B cell (primary cell): ENCODE measurements around the gene LRRC4C. TPM values are rescaled to one million over a fixed set of nuclear protein-coding genes. Genes with fewer than 3 reads are reported as not detected.

ENCODE experiments used
- ATAC-seq: fragments of 200-7000 bp; cut with Tn5 transposase; one replicate; pipeline ENCODE4 v1.10.0; 2021; ENCODE audit warnings: low read depth, mild to moderate bottlenecking, moderate number of reproducible peaks, moderate library complexity
- CTCF ChIA-PET: fragments of 350-600 bp; sonication (Branson Sonifier 250); formaldehyde crosslinking; loops from one replicate; lab custom pipeline; 2021; ENCODE audit warnings: antibody characterized with exemption, inconsistent platforms; lab: Charles Lee
- POLR2A ChIA-PET: fragments of 350-600 bp; sonication (Branson Sonifier 250); formaldehyde crosslinking; loops from one replicate; lab custom pipeline; 2021; ENCODE audit warnings: antibody characterized with exemption; lab: Charles Lee
- DNase-seq: peaks from one replicate; pipeline ENCODE4 v3.0.0; 2013
- H2AFZ ChIP-seq: 2 replicates; pipeline ENCODE4 v1.6.1; 2012; ENCODE audit warnings: mild to moderate bottlenecking, low read depth, low read length; ENCODE audit not compliant: insufficient read depth, poor library complexity, severe bottlenecking
- H3K27ac ChIP-seq, 2 donors: 1 replicate in 1 of 2; 2 replicates in 1 of 2; pipeline ENCODE4 v1.5.1; 2012 to 2013; ENCODE audit warnings: low read length in 2 of 2, mild to moderate bottlenecking in 2 of 2, moderate library complexity in 1 of 2
- H3K27me3 ChIP-seq, 4 experiments: fragments of 200-600 bp in 1 of 4; sonication (generic) in 1 of 4; replicated peaks in 1 of 4; 1 replicate in 2 of 4; 2 replicates in 2 of 4; pipeline versions ENCODE4 v1.6.1 to v1.7.0; 2013 to 2016; ENCODE audit warnings: low read length in 3 of 4, mild to moderate bottlenecking in 2 of 4, mixed read lengths in 1 of 4, moderate library complexity in 1 of 4; ENCODE audit not compliant: insufficient read depth in 4 of 4, control insufficient read depth in 3 of 4; ENCODE audit errors: control extremely low read depth in 1 of 4
- H3K36me3 ChIP-seq, 2 experiments: replicated peaks in 1 of 2; 1 replicate in 1 of 2; 2 replicates in 1 of 2; pipeline versions ENCODE4 v1.6.1 to v1.7.1; 2013; ENCODE audit warnings: low read length in 1 of 2; ENCODE audit not compliant: insufficient read depth in 2 of 2, control insufficient read depth in 1 of 2; ENCODE audit errors: control extremely low read depth in 1 of 2, extremely low read depth in 1 of 2
- H3K4me1 ChIP-seq, 2 donors: fragments of 200-600 bp in 1 of 2; sonication (generic) in 1 of 2; 1 replicate in 1 of 2; 2 replicates in 1 of 2; pipeline versions ENCODE4 v1.5.1 to v1.6.1; 2013 to 2017; ENCODE audit warnings: low read length in 2 of 2; ENCODE audit not compliant: control insufficient read depth in 2 of 2, insufficient read depth in 2 of 2
- H3K4me2 ChIP-seq: replicated peaks from 2 replicates; pipeline ENCODE3; 2012; ENCODE audit warnings: mild to moderate bottlenecking, low read depth, low read length; ENCODE audit not compliant: poor library complexity, severe bottlenecking
- H3K4me3 ChIP-seq, 5 experiments: fragments of 200-600 bp in 1 of 5; sonication (generic) in 1 of 5; 1 replicate in 3 of 5; 2 replicates in 2 of 5; pipeline versions ENCODE4 v1.5.1 to v1.7.0; 2011 to 2016; ENCODE audit warnings: low read length in 4 of 5, mild to moderate bottlenecking in 4 of 5, low read depth in 2 of 5, control low read depth in 1 of 5, moderate library complexity in 1 of 5; ENCODE audit not compliant: insufficient read depth in 1 of 5; ENCODE audit errors: control extremely low read depth in 1 of 5, extremely low read depth in 1 of 5
- H3K79me2 ChIP-seq: fragments of 200-600 bp; sonication (generic); one replicate; pipeline ENCODE4 v1.6.0; 2016; ENCODE audit warnings: low read length; ENCODE audit not compliant: control insufficient read depth, insufficient read depth
- H3K9ac ChIP-seq: fragments of 200-600 bp; sonication (generic); 2 replicates; pipeline ENCODE4 v1.6.1; 2017; ENCODE audit warnings: mild to moderate bottlenecking, low read length, moderate library complexity
- H3K9me3 ChIP-seq, 3 donors: one replicate each; pipeline versions ENCODE4 v1.6.1 to v1.7.1; 2013; ENCODE audit warnings: low read length in 2 of 3; ENCODE audit not compliant: control insufficient read depth in 2 of 3, insufficient read depth in 1 of 3; ENCODE audit errors: control extremely low read depth in 1 of 3
- H4K20me1 ChIP-seq: 2 replicates; pipeline ENCODE4 v1.6.0; 2012; ENCODE audit warnings: mild to moderate bottlenecking, low read length; ENCODE audit not compliant: insufficient read depth, control insufficient read depth, poor library complexity, severe bottlenecking
- H3K27ac Mint-ChIP-seq: one replicate; pipeline ENCODE4 v1.8.0; 2021; ENCODE audit warnings: mixed read lengths
- H3K27me3 Mint-ChIP-seq: one replicate; pipeline ENCODE4 v1.8.0; 2021; ENCODE audit warnings: mixed read lengths
- H3K4me1 Mint-ChIP-seq: one replicate; pipeline ENCODE4 v1.8.0; 2021; ENCODE audit warnings: mixed read lengths
- H3K4me3 Mint-ChIP-seq: one replicate; pipeline ENCODE4 v1.8.0; 2021; ENCODE audit warnings: mixed read lengths
- H3K9me3 Mint-ChIP-seq: one replicate; pipeline ENCODE4 v1.8.0; 2022; ENCODE audit warnings: mixed read lengths; ENCODE audit not compliant: insufficient read depth
- EZH2 ChIP-seq: IDR thresholded peaks from 2 replicates; pipeline ENCODE4 v1.6.1; 2012; ENCODE audit warnings: borderline replicate concordance, low read depth, mild to moderate bottlenecking, moderate library complexity, low read length; ENCODE audit not compliant: insufficient read depth, poor library complexity, severe bottlenecking
- WGBS: methylation state at CpG from one replicate; pipeline ENCODE4 v1.1.5; 2013; ENCODE audit warnings: missing lambda C conversion rate; ENCODE audit not compliant: insufficient coverage; 5-methylcytosine and 5-hydroxymethylcytosine counted together
- intact Hi-C: fragments of 100-400 bp; cut with micrococcal nuclease; formaldehyde crosslinking; loops from one replicate; pipeline ENCODE4 v1.10.0; 2022
- polyA plus RNA-seq: library from polyadenylated mRNA; depleted of rRNA; stranded (reverse); fragments of >200 nt; gene quantifications from 2 replicates; pipeline ENCODE4 v1.2.3, GENCODE V29; 2012
- total RNA-seq, 2 donors: library from RNA; stranded (reverse); fragments of 120-200 nt in 1 of 2; gene quantifications; 1 replicate in 1 of 2; 2 replicates in 1 of 2; pipeline versions ENCODE4 v1.2.3 to v1.2.4, GENCODE V29; 2013 to 2022
- TF ChIP-seq, protein P1 (sequence below): fragments of 200-600 bp; IDR thresholded peaks from one replicate; pipeline ENCODE4 v1.8.0; 2022; ENCODE audit warnings: antibody characterized with exemption, mild to moderate bottlenecking

The LRRC4C gene
- total and polyA plus RNA-seq, 2 donors (not counting 1 experiment from before 2014, with no cell fraction given) = 0.57 TPM; not detected in 1

DNA sequence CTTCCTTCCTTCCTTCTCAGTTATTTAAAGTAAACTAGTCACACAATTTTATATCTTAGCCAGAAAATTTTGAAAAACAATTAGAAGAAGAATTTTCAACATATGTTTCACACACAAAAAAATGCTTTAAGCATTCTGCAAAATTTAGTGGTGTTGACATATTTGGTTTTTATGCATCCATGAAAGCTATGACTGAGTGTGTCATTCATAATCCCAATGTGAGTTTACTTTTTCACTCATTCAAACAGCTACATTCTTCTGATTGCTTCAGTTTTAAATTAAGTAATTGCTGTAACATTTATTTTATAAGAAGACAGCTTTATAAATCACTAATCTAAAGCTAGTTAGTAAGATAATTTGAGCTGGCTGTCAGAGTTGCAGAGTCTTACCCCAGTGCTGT lies 453.5 kb downstream of the LRRC4C start:
- Histone ChIP-seq H3K4me2 (no peak overlapping the region), H3K9ac (no peak overlapping the region), H3K4me1 (no peaks in the 10 kb centered on the region), H3K27me3 (no peaks in the 10 kb centered on the region), H3K36me3 (no peaks in the 10 kb centered on the region), H3K27ac (no peak overlapping the region), H3K79me2 (no peaks in the 10 kb centered on the region), H2AFZ (no peak overlapping the region), H3K4me3 (no peak overlapping the region), H3K9me3 (no peaks in the 10 kb centered on the region), H4K20me1 (no peaks in the 10 kb centered on the region)
- TF ChIP-seq EZH2 = no peak
- TF ChIP-seq, protein P1, sequence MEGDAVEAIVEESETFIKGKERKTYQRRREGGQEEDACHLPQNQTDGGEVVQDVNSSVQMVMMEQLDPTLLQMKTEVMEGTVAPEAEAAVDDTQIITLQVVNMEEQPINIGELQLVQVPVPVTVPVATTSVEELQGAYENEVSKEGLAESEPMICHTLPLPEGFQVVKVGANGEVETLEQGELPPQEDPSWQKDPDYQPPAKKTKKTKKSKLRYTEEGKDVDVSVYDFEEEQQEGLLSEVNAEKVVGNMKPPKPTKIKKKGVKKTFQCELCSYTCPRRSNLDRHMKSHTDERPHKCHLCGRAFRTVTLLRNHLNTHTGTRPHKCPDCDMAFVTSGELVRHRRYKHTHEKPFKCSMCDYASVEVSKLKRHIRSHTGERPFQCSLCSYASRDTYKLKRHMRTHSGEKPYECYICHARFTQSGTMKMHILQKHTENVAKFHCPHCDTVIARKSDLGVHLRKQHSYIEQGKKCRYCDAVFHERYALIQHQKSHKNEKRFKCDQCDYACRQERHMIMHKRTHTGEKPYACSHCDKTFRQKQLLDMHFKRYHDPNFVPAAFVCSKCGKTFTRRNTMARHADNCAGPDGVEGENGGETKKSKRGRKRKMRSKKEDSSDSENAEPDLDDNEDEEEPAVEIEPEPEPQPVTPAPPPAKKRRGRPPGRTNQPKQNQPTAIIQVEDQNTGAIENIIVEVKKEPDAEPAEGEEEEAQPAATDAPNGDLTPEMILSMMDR = no peak
- H3K9me3 Mint-ChIP-seq = peaks cover 3% of the 10 kb centered on the region
- ATAC-seq (no peak), DNase-seq (no peak)
- no peaks in the 10 kb centered on the region for H3K27me3 Mint-ChIP-seq
- CTCF ChIA-PET = no interaction called here
- intact Hi-C loops = no loop called here
- no peak overlapping the region for H3K4me3 Mint-ChIP-seq
- H3K27ac Mint-ChIP-seq = no peak overlapping the region
- POLR2A ChIA-PET = no interaction called here
- H3K4me1 Mint-ChIP-seq = no peaks in the 10 kb centered on the region

DNA sequence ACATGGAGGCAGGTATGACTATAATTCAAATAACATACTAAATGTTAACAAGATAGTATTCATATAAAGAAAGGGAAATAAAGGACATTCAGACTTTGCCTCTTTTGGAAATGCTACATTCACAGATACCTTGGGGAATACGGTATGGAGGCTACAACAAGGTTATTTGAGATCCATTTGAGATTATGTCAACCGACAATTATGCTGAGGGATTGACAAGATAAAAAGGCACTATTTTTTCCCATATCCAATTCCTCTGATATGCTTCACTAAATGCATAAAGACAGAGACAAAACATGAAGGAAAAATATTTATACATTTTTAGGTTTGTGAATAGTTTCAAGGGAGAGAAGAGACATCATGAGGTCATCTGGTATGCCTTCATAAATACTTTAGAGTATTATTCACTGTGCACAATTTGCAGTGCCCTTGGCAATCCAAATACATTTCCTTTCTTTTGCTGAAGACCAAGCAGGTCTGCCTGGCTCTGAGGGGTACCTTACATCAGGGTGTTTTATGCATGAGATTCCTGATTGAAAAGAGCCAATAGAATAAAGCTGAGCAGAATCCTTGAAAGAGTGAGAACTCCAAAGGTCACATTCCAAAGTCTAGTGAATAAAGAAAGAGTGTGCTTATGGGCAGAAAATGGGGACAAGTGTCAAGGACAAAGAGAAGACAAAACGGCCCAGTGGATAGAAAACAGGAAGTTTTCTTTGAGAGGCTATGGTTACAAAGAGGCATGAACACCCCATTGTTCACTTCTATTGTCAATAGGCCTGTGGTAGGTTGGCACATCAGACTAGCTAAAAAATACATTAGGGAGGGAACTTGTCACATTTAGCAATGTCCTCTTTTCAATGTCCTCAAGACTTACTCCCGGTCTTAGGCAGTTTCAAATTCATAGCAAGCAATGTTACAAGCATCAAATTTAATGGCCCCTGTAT lies 455.8 kb downstream of the LRRC4C start:
- Mint-ChIP-seq H3K27ac (no peak overlapping the region), H3K4me1 (no peaks in the 10 kb centered on the region), H3K4me3 (no peak overlapping the region), H3K27me3 (no peaks in the 10 kb centered on the region), H3K9me3 (peaks cover 3% of the 10 kb centered on the region)
- no peaks in the 10 kb centered on the region for H3K4me1 ChIP-seq
- no peaks in the 10 kb centered on the region for H3K9me3 ChIP-seq
- no peak overlapping the region for H2AFZ ChIP-seq
- WGBS = no CpG with 5 or more reads among the region's 4 CpGs
- no peaks in the 10 kb centered on the region for H3K36me3 ChIP-seq
- no peak overlapping the region for H3K4me2 ChIP-seq
- ATAC-seq = no peak
- no peak for DNase-seq
- no peak overlapping the region for H3K4me3 ChIP-seq
- H3K27ac ChIP-seq = no peak overlapping the region
- H3K27me3 ChIP-seq = no peaks in the 10 kb centered on the region
- H3K79me2 ChIP-seq = no peaks in the 10 kb centered on the region
- no peak for TF ChIP-seq EZH2
- TF ChIP-seq, protein P1 = no peak
- no peak overlapping the region for H3K9ac ChIP-seq
- POLR2A ChIA-PET = no interaction called here
- no peaks in the 10 kb centered on the region for H4K20me1 ChIP-seq
- CTCF ChIA-PET = no interaction called here
- intact Hi-C loops = no loop called here
